Breast epithelium (tissue), 4 donors: ENCODE measurements around the gene RAB1A. TPM values are rescaled to one million over a fixed set of nuclear protein-coding genes. Genes with fewer than 3 reads are reported as not detected.

Experiments used
- DNase-seq, 2 donors: peaks; one replicate each; pipeline ENCODE4 v3.0.0-alpha.2; 2019; ENCODE audit warnings: low spot score in 2 of 2
- H3K27ac ChIP-seq, 2 donors: fragments of 200-600 bp; sonication (generic) in 1 of 2; one replicate each; pipeline ENCODE4 v1.5.1; 2016 to 2019; ENCODE audit warnings: mild to moderate bottlenecking in 1 of 2
- H3K27me3 ChIP-seq, 2 donors: fragments of 200-600 bp; sonication (generic) in 1 of 2; one replicate each; pipeline versions ENCODE4 v1.5.1 to v1.6.0; 2017 to 2019; ENCODE audit warnings: control low read depth in 1 of 2, mild to moderate bottlenecking in 1 of 2
- H3K36me3 ChIP-seq: fragments of 200-600 bp; one replicate; pipeline ENCODE4 v1.5.1; 2019
- H3K4me1 ChIP-seq, 2 donors: fragments of 200-600 bp; sonication (generic); one replicate each; pipeline ENCODE4 v1.5.1; 2016 to 2019; ENCODE audit warnings: control low read depth in 1 of 2
- H3K4me3 ChIP-seq, 3 donors: fragments of 200-600 bp; sonication (generic); 1 replicate in 2 of 3; 2 replicates in 1 of 3; pipeline ENCODE4 v1.5.1; 2016 to 2019; ENCODE audit warnings: mild to moderate bottlenecking in 3 of 3, moderate library complexity in 2 of 3
- H3K9me3 ChIP-seq, 2 donors: fragments of 200-600 bp; sonication (generic) in 1 of 2; one replicate each; pipeline ENCODE4 v1.5.1; 2016 to 2019; ENCODE audit warnings: control low read depth in 1 of 2
- CTCF ChIP-seq, 3 donors: fragments of 450-650 bp; IDR thresholded peaks; one replicate each; pipeline ENCODE4 v1.5.1; 2016 to 2017; ENCODE audit warnings: antibody characterized with exemption in 3 of 3, mild to moderate bottlenecking in 3 of 3, moderate library complexity in 3 of 3
- POLR2A ChIP-seq: fragments of 450-650 bp; IDR thresholded peaks from one replicate; pipeline ENCODE4 v1.6.1; 2016; ENCODE audit warnings: antibody characterized with exemption, mild to moderate bottlenecking, moderate library complexity
- POLR2AphosphoS5 ChIP-seq, 3 donors: sonication (generic); formaldehyde crosslinking; IDR thresholded peaks; one replicate each; pipeline ENCODE4 v1.6.1; 2017; ENCODE audit warnings: antibody characterized with exemption in 3 of 3
- intact Hi-C: fragments of 100-400 bp; cut with DNase I; formaldehyde crosslinking; loops from one replicate; pipeline ENCODE4 v1.15.1; 2023; ENCODE audit warnings: low total_unique reads
- total RNA-seq, 3 donors: library from RNA; depleted of rRNA; stranded (reverse); fragments of >200 nt; gene quantifications; one replicate each; pipeline ENCODE4 v1.1.0, GENCODE V29; 2016

RAB1A gene
- total RNA-seq, 3 donors from 2014 or later: 86.1 to 107 (median 89.5) TPM

- Histone ChIP-seq H3K4me1 (no peaks in the 10 kb centered on the region), H3K4me3 (no peak overlapping the region), H3K9me3 (no peaks in the 10 kb centered on the region), H3K36me3 (no peaks in the 10 kb centered on the region), H3K27me3 (no peaks in the 10 kb centered on the region), H3K27ac (no peak overlapping the region)
- DNase-seq: no peak
- intact Hi-C loops: no loop called here
- TF ChIP-seq POLR2AphosphoS5 (IDR thresholded peaks at IDR 0.05) (no peak), CTCF (IDR thresholded peaks at IDR 0.05) (no peak), POLR2A (no peak)
Measured at GRCh38 chr2:65092791-65093190, 37.1 kb downstream of the RAB1A start.

- no peak for DNase-seq
- TF ChIP-seq POLR2A (no peak), CTCF (IDR thresholded peaks at IDR 0.05) (no peak), POLR2AphosphoS5 (IDR thresholded peaks at IDR 0.05) (no peak)
- Histone ChIP-seq H3K4me1 (no peaks in the 10 kb centered on the region), H3K27ac (no peak overlapping the region), H3K9me3 (no peaks in the 10 kb centered on the region), H3K36me3 (no peaks in the 10 kb centered on the region), H3K4me3 (no peak overlapping the region), H3K27me3 (no peaks in the 10 kb centered on the region)
- intact Hi-C loops: no loop called here
Measured at GRCh38 chr2:65085148-65085547, 44.8 kb downstream of the RAB1A start.

DNA sequence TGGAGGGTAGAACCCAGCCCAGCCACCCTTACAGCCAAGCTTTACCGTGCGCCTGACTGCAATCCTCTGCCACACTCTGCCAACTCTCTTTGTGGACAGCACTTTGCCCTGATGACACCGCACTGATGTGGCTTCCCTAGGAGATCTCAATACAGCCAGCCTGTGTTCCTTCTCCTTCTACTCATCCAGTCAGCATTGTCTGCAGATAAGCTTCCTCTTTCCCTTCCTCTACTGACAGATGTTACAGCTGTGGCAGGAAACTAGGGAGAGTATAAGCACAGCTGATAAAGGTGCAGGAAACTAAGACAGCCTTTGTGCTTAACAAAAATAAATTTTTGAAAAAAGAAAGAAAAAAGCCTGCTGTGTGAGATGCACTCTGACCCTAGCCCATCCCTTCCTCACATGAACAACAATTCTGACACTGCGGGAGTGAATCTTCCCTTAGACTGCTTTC, 48.6 kb downstream of the RAB1A start:
- Histone ChIP-seq H3K9me3 (no peaks in the 10 kb centered on the region), H3K4me3 (no peak overlapping the region), H3K4me1 (peaks cover 0 to under 1% of the 10 kb centered on the region in 2 donors), H3K27me3 (no peaks in the 10 kb centered on the region), H3K36me3 (no peaks in the 10 kb centered on the region), H3K27ac (no peak overlapping the region)
- DNase-seq: no peak
- TF ChIP-seq POLR2A (no peak), POLR2AphosphoS5 (IDR thresholded peaks at IDR 0.05) (no peak), CTCF (IDR thresholded peaks at IDR 0.05) (no peak)
- intact Hi-C loops: no loop called here

DNA sequence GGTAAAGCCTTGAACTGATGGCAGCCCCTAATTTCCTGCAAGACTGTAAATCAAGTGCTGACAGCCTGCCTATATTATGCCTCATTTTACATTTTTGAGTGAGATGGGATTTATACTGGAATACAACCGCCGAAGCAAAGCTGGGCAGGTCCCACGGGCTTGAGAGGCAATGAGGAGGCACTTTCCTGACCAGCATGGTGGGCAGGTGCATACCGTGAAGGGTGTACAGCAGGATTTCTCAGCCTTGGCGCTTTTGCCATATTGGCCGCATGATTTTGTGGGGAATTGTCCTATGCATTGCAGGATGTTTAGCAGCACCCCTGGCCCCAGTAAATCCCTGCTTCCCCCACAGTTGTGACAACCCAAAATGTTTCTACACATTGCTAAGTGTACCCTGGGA, 50.9 kb downstream of the RAB1A start:
- no peaks in the 10 kb centered on the region for H3K36me3 ChIP-seq
- H3K9me3 ChIP-seq: no peaks in the 10 kb centered on the region
- H3K27me3 ChIP-seq: no peaks in the 10 kb centered on the region
- H3K4me1 ChIP-seq: peaks cover 0 to 6% of the 10 kb centered on the region in 2 donors
- no peak overlapping the region for H3K4me3 ChIP-seq
- intact Hi-C loops: no loop called here
- H3K27ac ChIP-seq: no peak overlapping the region
- no peak for DNase-seq
- TF ChIP-seq CTCF (IDR thresholded peaks at IDR 0.05): no peak
- no peak for TF ChIP-seq POLR2A
- no peak for TF ChIP-seq POLR2AphosphoS5 (IDR thresholded peaks at IDR 0.05)

DNA sequence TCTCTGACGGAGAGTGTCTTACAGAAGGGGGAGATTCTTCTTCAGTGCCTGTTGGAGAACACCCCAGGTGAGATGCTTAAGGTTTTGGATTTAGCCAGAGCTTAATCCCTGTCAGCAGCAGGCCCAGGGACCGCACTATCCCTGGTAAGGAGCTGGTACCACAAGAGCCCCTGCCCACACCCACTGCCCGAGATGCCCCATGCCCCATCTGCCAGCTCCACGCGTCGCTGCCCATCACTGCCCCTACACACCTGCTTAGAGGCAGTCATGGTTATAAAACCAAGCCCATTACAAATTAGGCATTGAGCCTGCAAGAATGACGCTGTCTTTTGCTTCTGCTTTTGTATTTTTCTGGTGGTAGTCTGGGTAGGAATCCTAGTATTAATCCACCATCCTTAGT, 52.0 kb downstream of the RAB1A start:
- DNase-seq: no peak
- no peaks in the 10 kb centered on the region for H3K36me3 ChIP-seq
- no peak for TF ChIP-seq POLR2AphosphoS5 (IDR thresholded peaks at IDR 0.05)
- no peak for TF ChIP-seq CTCF (IDR thresholded peaks at IDR 0.05)
- TF ChIP-seq POLR2A: no peak
- no peaks in the 10 kb centered on the region for H3K27me3 ChIP-seq
- H3K27ac ChIP-seq: no peak overlapping the region
- H3K4me3 ChIP-seq: no peak overlapping the region
- intact Hi-C loops: no loop called here
- H3K9me3 ChIP-seq: no peaks in the 10 kb centered on the region
- H3K4me1 ChIP-seq: peaks cover 0 to 6% of the 10 kb centered on the region in 2 donors
